ENCODE data around the gene OR13C4. TPM values are rescaled to one million over a fixed set of nuclear protein-coding genes. Genes with fewer than 3 reads are reported as not detected.

The OR13C4 gene
- total RNA-seq, 2 experiments from 2014 or later = not detected

- H3K27me3 Mint-ChIP-seq = no peaks in the 10 kb centered on the region
- no peaks in the 10 kb centered on the region for H3K36me3 Mint-ChIP-seq
- H3K27ac Mint-ChIP-seq = no peak overlapping the region
- H3K4me3 Mint-ChIP-seq = no peak overlapping the region
- no peaks in the 10 kb centered on the region for H3K4me1 Mint-ChIP-seq
- H3K9me3 Mint-ChIP-seq = no peaks in the 10 kb centered on the region
- no peak for DNase-seq
Observed at GRCh38 chr9:104494808-104495207, 32.2 kb downstream of the OR13C4 start.

DNA sequence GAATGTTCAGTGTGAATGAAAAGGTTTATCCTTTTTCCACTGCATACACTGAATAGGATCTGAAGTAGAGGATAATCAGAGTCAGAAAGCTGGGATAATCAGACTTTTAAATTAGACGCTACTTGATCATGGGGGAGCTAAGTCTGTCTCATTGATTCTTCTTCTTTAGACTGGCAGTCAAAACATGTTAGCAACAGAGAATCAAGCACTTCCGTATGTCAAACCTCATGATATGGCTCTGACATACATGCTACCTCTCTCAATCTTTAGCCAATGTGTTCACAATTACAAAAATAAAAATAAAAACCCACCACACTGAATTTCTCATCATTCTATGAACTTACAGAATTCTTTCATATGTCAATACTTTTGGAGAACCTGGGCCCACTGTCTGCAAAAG, 42.0 kb downstream of the OR13C4 start:
- DNase-seq = no peak
- Mint-ChIP-seq H3K4me1 (no peaks in the 10 kb centered on the region), H3K27ac (no peak overlapping the region), H3K27me3 (peaks cover 3% of the 10 kb centered on the region), H3K9me3 (no peaks in the 10 kb centered on the region), H3K36me3 (no peaks in the 10 kb centered on the region), H3K4me3 (no peak overlapping the region)

GRCh38 chr9:104482921-104483570, 44.0 kb downstream of the OR13C4 start:
- Mint-ChIP-seq H3K27me3 (peaks cover 3% of the 10 kb centered on the region), H3K36me3 (no peaks in the 10 kb centered on the region), H3K4me3 (no peak overlapping the region), H3K27ac (no peak overlapping the region), H3K9me3 (no peaks in the 10 kb centered on the region), H3K4me1 (no peaks in the 10 kb centered on the region)
- no peak for DNase-seq

Other genes starting within 250 kb of the OR13C4 start
- not detected for gene OR13F1, start 22.9 kb downstream of the OR13C4 start, total RNA-seq
- not detected for gene OR13C3, start 9.6 kb upstream of the OR13C4 start, total RNA-seq
- not detected for gene OR13C8, start 42.0 kb upstream of the OR13C4 start, total RNA-seq
- gene OR13C5, start 72.2 kb upstream of the OR13C4 start, total RNA-seq = not detected
- gene OR13C2, start 78.4 kb upstream of the OR13C4 start, total RNA-seq = not detected
- not detected for gene OR13C9, start 91.0 kb upstream of the OR13C4 start, total RNA-seq
- not detected for gene OR13D1, start 167.3 kb upstream of the OR13C4 start, total RNA-seq
- gene NIPSNAP3A, start 220.5 kb upstream of the OR13C4 start, total RNA-seq = 10 to 100 TPM; 11.2 to 11.3 TPM
- under 1 TPM; 0.23 to 0.88 TPM for gene NIPSNAP3B, start 236.9 kb upstream of the OR13C4 start, total RNA-seq